Measurements from ENCODE around the gene NR3C1. TPM values are rescaled to one million over a fixed set of nuclear protein-coding genes. Genes with fewer than 3 reads are reported as not detected.

Gene NR3C1
- total RNA-seq, 1 experiment from 2014 or later = 17.5 TPM

- ChIA-PET POLR2A (no interaction called here), CTCF (no interaction called here)
- Mint-ChIP-seq H3K27me3 (ENCODE audit: insufficient read depth, unreplicated experiment) (no peaks in the 10 kb centered on the region), H3K4me1 (ENCODE audit: low read depth, unreplicated experiment) (no peaks in the 10 kb centered on the region), H3K4me3 (ENCODE audit: unreplicated experiment) (no peak overlapping the region), H3K36me3 (ENCODE audit: insufficient read depth, unreplicated experiment) (no peaks in the 10 kb centered on the region), H3K27ac (ENCODE audit: unreplicated experiment) (no peak overlapping the region), H3K9me3 (ENCODE audit: unreplicated experiment) (peaks cover 9% of the 10 kb centered on the region)
- no peak overlapping the region for H3K4me3 ChIP-seq (ENCODE audit: low read depth, low read length)
- no TSS peak for BruUV-seq (replicated peaks)
- H3K9me3 ChIP-seq = peaks cover 3% of the 10 kb centered on the region
- no peaks in the 10 kb centered on the region for H3K36me3 ChIP-seq (ENCODE audit: control insufficient read depth, insufficient read depth, low read length)
- H3K4me1 ChIP-seq = no peaks in the 10 kb centered on the region; the same call in 1 of the 2 replicates
- no peak for TF ChIP-seq CTCF (IDR thresholded peaks at IDR 0.05; ENCODE audit: insufficient read depth in 1 of 2, low read depth in 1 of 2, low read length in 1 of 2, severe bottlenecking in 1 of 2, unreplicated experiment in 1 of 2)
- H3K27me3 ChIP-seq (replicated peaks; ENCODE audit: control insufficient read depth, insufficient read depth, low read length) = no peaks in the 10 kb centered on the region
- no peak for DNase-seq
- intact Hi-C loops (cut with micrococcal nuclease; ENCODE audit: unreplicated experiment) = no loop called here
These were observed 137.5 kb downstream of the NR3C1 start for GRCh38 chr5:143265995-143266394.

GRCh38 chr5:143263272-143263810, 140.1 kb downstream of the NR3C1 start:
- CTCF ChIA-PET = no interaction called here
- H3K27me3 ChIP-seq (replicated peaks; ENCODE audit: control insufficient read depth, insufficient read depth, low read length) = no peaks in the 10 kb centered on the region
- H3K27ac Mint-ChIP-seq (ENCODE audit: unreplicated experiment) = no peak overlapping the region
- POLR2A ChIA-PET = no interaction called here
- no peaks in the 10 kb centered on the region for H3K4me1 Mint-ChIP-seq (ENCODE audit: low read depth, unreplicated experiment)
- H3K4me1 ChIP-seq = no peaks in the 10 kb centered on the region; the same call in 1 of the 2 replicates
- no peak for TF ChIP-seq CTCF (IDR thresholded peaks at IDR 0.05; ENCODE audit: insufficient read depth in 1 of 2, low read depth in 1 of 2, low read length in 1 of 2, severe bottlenecking in 1 of 2, unreplicated experiment in 1 of 2)
- H3K36me3 Mint-ChIP-seq (ENCODE audit: insufficient read depth, unreplicated experiment) = no peaks in the 10 kb centered on the region
- peaks cover 3% of the 10 kb centered on the region for H3K9me3 Mint-ChIP-seq (ENCODE audit: unreplicated experiment)
- no peak overlapping the region for H3K4me3 Mint-ChIP-seq (ENCODE audit: unreplicated experiment)
- no TSS peak for BruUV-seq (replicated peaks)
- peaks cover 3% of the 10 kb centered on the region for H3K9me3 ChIP-seq
- no peaks in the 10 kb centered on the region for H3K27me3 Mint-ChIP-seq (ENCODE audit: insufficient read depth, unreplicated experiment)
- intact Hi-C loops (cut with micrococcal nuclease; ENCODE audit: unreplicated experiment) = no loop called here
- H3K36me3 ChIP-seq (ENCODE audit: control insufficient read depth, insufficient read depth, low read length) = no peaks in the 10 kb centered on the region
- H3K4me3 ChIP-seq (ENCODE audit: low read depth, low read length) = no peak overlapping the region
- DNase-seq = no peak

- no TSS peak for BruUV-seq (replicated peaks)
- Histone ChIP-seq H3K9me3 (peaks cover 3% of the 10 kb centered on the region; the same call in 1 of the 2 replicates), H3K27me3 (replicated peaks; ENCODE audit: control insufficient read depth, insufficient read depth, low read length) (no peaks in the 10 kb centered on the region), H3K4me3 (ENCODE audit: low read depth, low read length) (no peak overlapping the region), H3K4me1 (no peaks in the 10 kb centered on the region; the same call in 1 of the 2 replicates), H3K36me3 (ENCODE audit: control insufficient read depth, insufficient read depth, low read length) (no peaks in the 10 kb centered on the region)
- no peak for DNase-seq
- Mint-ChIP-seq H3K4me1 (ENCODE audit: low read depth, unreplicated experiment) (no peaks in the 10 kb centered on the region), H3K36me3 (ENCODE audit: insufficient read depth, unreplicated experiment) (no peaks in the 10 kb centered on the region), H3K27me3 (ENCODE audit: insufficient read depth, unreplicated experiment) (no peaks in the 10 kb centered on the region), H3K4me3 (ENCODE audit: unreplicated experiment) (no peak overlapping the region), H3K27ac (ENCODE audit: unreplicated experiment) (no peak overlapping the region), H3K9me3 (ENCODE audit: unreplicated experiment) (no peaks in the 10 kb centered on the region)
- intact Hi-C loops (cut with micrococcal nuclease; ENCODE audit: unreplicated experiment) = no loop called here
- ChIA-PET POLR2A (no interaction called here), CTCF (no interaction called here)
- no peak for TF ChIP-seq CTCF (IDR thresholded peaks at IDR 0.05; ENCODE audit: insufficient read depth in 1 of 2, low read depth in 1 of 2, low read length in 1 of 2, severe bottlenecking in 1 of 2, unreplicated experiment in 1 of 2)
These were observed 140.9 kb downstream of the NR3C1 start for GRCh38 chr5:143262393-143263174.
